Loucy (cell line): ENCODE data around the gene NDFIP1.

Source experiments
- H2AFZ ChIP-seq: fragments of 200-600 bp; sonication (generic); 2 replicates; pipeline ENCODE4 v1.6.0; 2016; ENCODE audit warnings: antibody characterized with exemption, mild to moderate bottlenecking, low read length, moderate library complexity
- H3F3A ChIP-seq: fragments of 200-600 bp; 2 replicates; pipeline ENCODE4 v1.6.0; 2016; ENCODE audit warnings: antibody characterized with exemption, low read depth, mild to moderate bottlenecking
- H3K27me3 ChIP-seq: fragments of 200-600 bp; sonication (generic); 2 replicates; pipeline ENCODE4 v1.6.1; 2014; ENCODE audit warnings: low read length, mild to moderate bottlenecking; ENCODE audit not compliant: insufficient read depth, poor library complexity, severe bottlenecking
- H3K36me3 ChIP-seq: fragments of 200-600 bp; sonication (generic); 2 replicates; pipeline ENCODE4 v1.6.1; 2016; ENCODE audit warnings: low read length; ENCODE audit not compliant: insufficient read depth
- H3K4me1 ChIP-seq: fragments of 200-600 bp; sonication (generic); 2 replicates; pipeline ENCODE4 v1.5.1; 2014; ENCODE audit warnings: low read length, mild to moderate bottlenecking; ENCODE audit not compliant: insufficient read depth, poor library complexity, severe bottlenecking
- H3K4me2 ChIP-seq: fragments of 200-600 bp; sonication (generic); 2 replicates; pipeline ENCODE4 v1.6.0; 2014; ENCODE audit warnings: antibody characterized with exemption, low read length, low read depth, mild to moderate bottlenecking; ENCODE audit not compliant: poor library complexity, severe bottlenecking
- H3K4me3 ChIP-seq: fragments of 200-600 bp; sonication (generic); 2 replicates; pipeline ENCODE4 v1.5.1; 2014; ENCODE audit warnings: low read length, mild to moderate bottlenecking, mixed read lengths; ENCODE audit not compliant: poor library complexity, severe bottlenecking
- H3K79me2 ChIP-seq: fragments of 200-600 bp; sonication (generic); 2 replicates; pipeline ENCODE4 v1.6.1; 2014; ENCODE audit warnings: low read length; ENCODE audit not compliant: insufficient read depth
- H3K9ac ChIP-seq: fragments of 200-600 bp; sonication (generic); 2 replicates; pipeline ENCODE4 v1.6.0; 2014; ENCODE audit warnings: mild to moderate bottlenecking, low read depth, low read length, moderate library complexity; ENCODE audit not compliant: poor library complexity, severe bottlenecking
- H3K9me2 ChIP-seq: fragments of 200-600 bp; sonication (generic); replicated peaks from 2 replicates; pipeline ENCODE4 v1.6.1; 2016; ENCODE audit warnings: low read depth, low read length, mixed read lengths
- H3K9me3 ChIP-seq: fragments of 200-600 bp; sonication (generic); 2 replicates; pipeline ENCODE4 v1.6.1; 2014; ENCODE audit warnings: mild to moderate bottlenecking, antibody characterized with exemption, low read length, low read depth; ENCODE audit not compliant: insufficient read depth
- H4K20me1 ChIP-seq: fragments of 200-600 bp; sonication (generic); 2 replicates; pipeline ENCODE4 v1.6.0; 2014; ENCODE audit warnings: antibody characterized with exemption, low read length, mild to moderate bottlenecking; ENCODE audit not compliant: insufficient read depth, poor library complexity, severe bottlenecking
- CTCF ChIP-seq: fragments of 200-600 bp; sonication (generic); conservative IDR thresholded peaks from 2 replicates; pipeline ENCODE4 v1.5.1; 2014; ENCODE audit warnings: mild to moderate bottlenecking, antibody characterized with exemption, low read length
- EZH2phosphoT487 ChIP-seq: fragments of 200-600 bp; IDR thresholded peaks from 2 replicates; pipeline ENCODE4 v1.6.1; 2018; ENCODE audit warnings: antibody characterized with exemption, mild to moderate bottlenecking, moderate library complexity, borderline replicate concordance

The NDFIP1 gene

GRCh38 chr5:142070734-142071133 is 37.8 kb upstream of the NDFIP1 start:
- TF ChIP-seq EZH2phosphoT487 (no peak), CTCF (no peak)
- H3K9me3 ChIP-seq = no peaks in the 10 kb centered on the region
- H3K4me1 ChIP-seq = no peaks in the 10 kb centered on the region
- no peak overlapping the region for H3K4me3 ChIP-seq
- no peak overlapping the region for H3K9ac ChIP-seq
- no peak overlapping the region for H3K4me2 ChIP-seq
- no peaks in the 10 kb centered on the region for H4K20me1 ChIP-seq
- H3F3A ChIP-seq = no peaks in the 10 kb centered on the region
- no peaks in the 10 kb centered on the region for H3K9me2 ChIP-seq
- H2AFZ ChIP-seq = no peak overlapping the region
- H3K79me2 ChIP-seq = no peaks in the 10 kb centered on the region
- H3K36me3 ChIP-seq = no peaks in the 10 kb centered on the region
- H3K27me3 ChIP-seq = no peaks in the 10 kb centered on the region

GRCh38 chr5:142072488-142072887 is 36.1 kb upstream of the NDFIP1 start:
- Histone ChIP-seq H3K4me1 (no peaks in the 10 kb centered on the region), H3K4me2 (no peak overlapping the region), H3K9me2 (no peaks in the 10 kb centered on the region), H3K27me3 (no peaks in the 10 kb centered on the region), H3K9me3 (no peaks in the 10 kb centered on the region), H2AFZ (no peak overlapping the region), H4K20me1 (no peaks in the 10 kb centered on the region), H3K4me3 (no peak overlapping the region), H3K79me2 (no peaks in the 10 kb centered on the region), H3K36me3 (no peaks in the 10 kb centered on the region), H3K9ac (no peak overlapping the region), H3F3A (no peaks in the 10 kb centered on the region)
- TF ChIP-seq CTCF (no peak), EZH2phosphoT487 (no peak)

GRCh38 chr5:142073362-142073988 is 35.1 kb upstream of the NDFIP1 start:
- Histone ChIP-seq H3K36me3 (no peaks in the 10 kb centered on the region), H3K4me1 (no peaks in the 10 kb centered on the region), H3K9ac (no peak overlapping the region), H3K9me2 (no peaks in the 10 kb centered on the region), H3K9me3 (no peaks in the 10 kb centered on the region), H2AFZ (no peak overlapping the region), H4K20me1 (no peaks in the 10 kb centered on the region), H3F3A (no peaks in the 10 kb centered on the region), H3K27me3 (no peaks in the 10 kb centered on the region), H3K4me2 (no peak overlapping the region), H3K79me2 (no peaks in the 10 kb centered on the region), H3K4me3 (no peak overlapping the region)
- TF ChIP-seq EZH2phosphoT487 (no peak), CTCF (no peak)
